HEK293 (cell line): ENCODE data around the gene UPP1.

Experiments used
- MYNN ChIP-seq: fragments of 450-650 bp; formaldehyde crosslinking; IDR thresholded peaks from 2 replicates; pipeline ENCODE4 v1.5.1; 2016; ENCODE audit warnings: missing biosample characterization, missing genetic modification characterization, borderline replicate concordance
- ZBTB11 ChIP-seq: fragments of 450-650 bp; formaldehyde crosslinking; conservative IDR thresholded peaks from 2 replicates; pipeline ENCODE4 v1.5.1; 2016; ENCODE audit warnings: low read depth, missing biosample characterization, missing genetic modification characterization
- ZBTB20 ChIP-seq: fragments of 450-650 bp; formaldehyde crosslinking; IDR thresholded peaks from 2 replicates; pipeline ENCODE4 v1.5.1; 2016; ENCODE audit warnings: missing biosample characterization, missing genetic modification characterization
- ZNF16 ChIP-seq: fragments of 450-650 bp; formaldehyde crosslinking; IDR thresholded peaks from 2 replicates; pipeline ENCODE4 v1.5.1; 2016; ENCODE audit warnings: low read depth, missing biosample characterization, missing genetic modification characterization
- ZNF169 ChIP-seq: fragments of 450-650 bp; formaldehyde crosslinking; IDR thresholded peaks from 2 replicates; pipeline ENCODE4 v1.5.1; 2016; ENCODE audit warnings: missing biosample characterization, missing genetic modification characterization
- ZNF184 ChIP-seq: fragments of 450-650 bp; IDR thresholded peaks from 2 replicates; pipeline ENCODE4 v1.5.1; 2018; ENCODE audit warnings: missing biosample characterization, mild to moderate bottlenecking, missing genetic modification characterization
- ZNF341 ChIP-seq: fragments of 450-650 bp; formaldehyde crosslinking; IDR thresholded peaks from 2 replicates; pipeline ENCODE4; 2016; ENCODE audit warnings: low read depth, missing biosample characterization, missing genetic modification characterization
- ZNF837 ChIP-seq: fragments of 450-650 bp; formaldehyde crosslinking; IDR thresholded peaks from 2 replicates; pipeline ENCODE4 v1.5.1; 2016; ENCODE audit warnings: missing biosample characterization, missing genetic modification characterization

GRCh38 chr7:48148311-48148710 lies 59.2 kb downstream of the UPP1 start:
- no peak for TF ChIP-seq ZNF837 (tag by site-specific recombination)
- TF ChIP-seq ZBTB20 (tag by site-specific recombination), result no peak
- no peak for TF ChIP-seq ZBTB11 (tag by site-specific recombination)
- no peak for TF ChIP-seq MYNN (tag by site-specific recombination)
- TF ChIP-seq ZNF341 (tag by site-specific recombination), result no peak
- no peak for TF ChIP-seq ZNF169
- no peak for TF ChIP-seq ZNF184 (tag by site-specific recombination)
- TF ChIP-seq ZNF16, result no peak
